NB4 (cell line): Measurements from ENCODE around the gene PTCH2.

Source experiments
- DNase-seq: peaks from one replicate; pipeline ENCODE4 v3.0.0; 2010; ENCODE audit warnings: low read depth
- H3K4me3 ChIP-seq: one replicate; pipeline ENCODE4 v1.5.1; 2011; ENCODE audit warnings: mild to moderate bottlenecking, low read depth, low read length, moderate library complexity
- CTCF ChIP-seq: IDR thresholded peaks from one replicate; pipeline ENCODE4 v1.5.1; 2012; ENCODE audit warnings: low read depth, low read length
- MAX ChIP-seq: IDR thresholded peaks from 2 replicates; pipeline ENCODE4 v1.6.1; 2011; ENCODE audit warnings: low read depth, low read length
- MYC ChIP-seq: IDR thresholded peaks from 2 replicates; pipeline ENCODE4 v1.6.1; 2011; ENCODE audit warnings: low read depth, low read length
- POLR2A ChIP-seq: IDR thresholded peaks from 2 replicates; pipeline ENCODE4 v1.6.1; 2011; ENCODE audit warnings: mild to moderate bottlenecking; ENCODE audit not compliant: insufficient read length; ENCODE audit errors: extremely low read depth

The PTCH2 gene

GRCh38 chr1:44830900-44831304 lies 12.2 kb downstream of the PTCH2 start:
- no peak for DNase-seq
- no peak overlapping the region for H3K4me3 ChIP-seq
- TF ChIP-seq CTCF (no peak), POLR2A (no peak), MYC (no peak), MAX (no peak)

GRCh38 chr1:44829506-44830384 lies 13.3 kb downstream of the PTCH2 start:
- no peak for DNase-seq
- no peak overlapping the region for H3K4me3 ChIP-seq
- TF ChIP-seq POLR2A, result no peak
- no peak for TF ChIP-seq MYC
- no peak for TF ChIP-seq CTCF
- no peak for TF ChIP-seq MAX

- no peak overlapping the region for H3K4me3 ChIP-seq
- TF ChIP-seq POLR2A, result no peak
- no peak for TF ChIP-seq MYC
- TF ChIP-seq MAX, result no peak
- TF ChIP-seq CTCF, result no peak
- DNase-seq, result no peak
These were observed 14.1 kb downstream of the PTCH2 start for GRCh38 chr1:44828841-44829440.

- no peak for TF ChIP-seq POLR2A
- DNase-seq, result no peak
- H3K4me3 ChIP-seq, result no peak overlapping the region
These were observed 14.9 kb downstream of the PTCH2 start for GRCh38 chr1:44828003-44828651.

GRCh38 chr1:44827197-44828002 lies 15.7 kb downstream of the PTCH2 start:
- DNase-seq, result no peak
- no peak overlapping the region for H3K4me3 ChIP-seq
- TF ChIP-seq CTCF (no peak), MYC (no peak), MAX (no peak), POLR2A (no peak)
